Measurements from ENCODE around the gene KLRF1. TPM values are rescaled to one million over a fixed set of nuclear protein-coding genes. Genes with fewer than 3 reads are reported as not detected.

Gene KLRF1
- total RNA-seq, 1 experiment from 2014 or later, result not detected

DNA sequence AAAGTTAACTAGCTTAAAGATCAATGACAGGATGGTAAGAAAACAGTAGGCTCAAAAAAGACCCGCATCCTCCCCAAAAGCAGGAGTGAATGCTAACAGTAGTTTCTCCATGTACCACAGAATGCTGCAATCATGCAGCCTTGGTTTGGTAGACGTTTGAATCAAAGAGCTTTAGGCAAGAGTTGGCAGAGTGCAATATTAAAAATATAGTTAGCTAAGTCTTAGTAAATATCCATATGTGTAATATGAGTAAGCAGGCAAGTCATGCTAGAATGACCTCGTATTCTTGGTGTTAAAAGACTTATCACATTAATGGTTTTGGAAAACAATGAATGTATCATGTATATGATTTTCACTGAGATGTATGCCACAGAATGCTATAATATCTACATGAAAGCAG is 18.8 kb upstream of the KLRF1 start:
- Histone ChIP-seq H2BK20ac (ENCODE audit: low read depth, low read length, poor library complexity, severe bottlenecking) (no peak overlapping the region), H2AFZ (ENCODE audit: low read length) (no peak overlapping the region), H2BK15ac (ENCODE audit: low read depth, low read length) (no peak overlapping the region), H3K79me1 (ENCODE audit: insufficient read depth, low read depth, low read length, poor library complexity, severe bottlenecking) (no peaks in the 10 kb centered on the region), H3K9me3 (ENCODE audit: control insufficient read depth, low read depth, low read length) (no peaks in the 10 kb centered on the region), H4K20me1 (ENCODE audit: control insufficient read depth, insufficient read depth, insufficient read length) (no peaks in the 10 kb centered on the region), H3K4me1 (ENCODE audit: insufficient read depth, low read length) (no peaks in the 10 kb centered on the region), H2BK120ac (ENCODE audit: low read depth, low read length, poor library complexity, severe bottlenecking) (no peak overlapping the region), H3K56ac (ENCODE audit: insufficient read length, low read depth, low read length) (no peak overlapping the region), H3K14ac (ENCODE audit: insufficient read depth, low read length) (no peak overlapping the region), H3K23me2 (ENCODE audit: insufficient read length, low read depth, low read length, poor library complexity, severe bottlenecking) (no peaks in the 10 kb centered on the region), H3K18ac (ENCODE audit: insufficient read length, low read depth, low read length) (no peak overlapping the region), H3K27me3 (ENCODE audit: insufficient read depth, low read length) (no peaks in the 10 kb centered on the region), H2AK5ac (ENCODE audit: insufficient read length, low read length) (no peak overlapping the region), H3K23ac (ENCODE audit: insufficient read length, low read depth, low read length) (no peak overlapping the region), H3K79me2 (ENCODE audit: insufficient read depth, low read length) (no peaks in the 10 kb centered on the region), H4K5ac (ENCODE audit: insufficient read length, low read depth, low read length) (no peak overlapping the region), H4K8ac (replicated peaks; ENCODE audit: insufficient read length, low read depth, low read length) (no peak overlapping the region), H3K4me2 (ENCODE audit: insufficient read depth, insufficient read length, low read length) (no peak overlapping the region), H3T11ph (ENCODE audit: low read length) (no peak overlapping the region), H2BK5ac (ENCODE audit: insufficient read length, low read length) (no peak overlapping the region), H3K4ac (ENCODE audit: low read depth, low read length) (no peak overlapping the region), H3K9ac (ENCODE audit: extremely low read depth, insufficient read length, low read length) (no peak overlapping the region), H4K91ac (ENCODE audit: insufficient read length, low read depth, low read length) (no peak overlapping the region), H2BK12ac (ENCODE audit: insufficient read length, low read depth, low read length) (no peak overlapping the region), H3K27ac (ENCODE audit: insufficient read length, low read depth, low read length) (no peak overlapping the region)
- Mint-ChIP-seq H3K4me3 (no peak overlapping the region), H3K36me3 (ENCODE audit: insufficient read depth in 1 of 3, low read depth in 3 of 3) (no peaks in the 10 kb centered on the region), H3K9me3 (no peaks in the 10 kb centered on the region), H3K4me1 (peaks cover 2% of the 10 kb centered on the region in 2 experiments; a peak in 2 of 4 replicates), H3K27me3 (ENCODE audit: low read depth) (no peaks in the 10 kb centered on the region; the same call in 1 of the 2 replicates), H3K27ac (no peak overlapping the region)
- no peak for DNase-seq
- no CpG with 5 or more reads among the region's 3 CpGs for WGBS (ENCODE audit: extremely low coverage, insufficient read length, low lambda C conversion rate)
- no peak for TF ChIP-seq CTCF (conservative IDR thresholded peaks at IDR 0.05)
